Neural progenitor cell (in vitro differentiated cells): ENCODE measurements around the gene NUP214. TPM values are rescaled to one million over a fixed set of nuclear protein-coding genes. Genes with fewer than 3 reads are reported as not detected.

Experiments
- DNase-seq: peaks from one replicate; pipeline ENCODE4 v3.0.0-alpha.2; 2016; ENCODE audit warnings: low spot score
- H2AFZ ChIP-seq: fragments of 200-600 bp; sonication (generic); replicated peaks from 2 replicates; pipeline ENCODE4 v1.6.1; 2016; ENCODE audit warnings: antibody characterized with exemption
- H3F3A ChIP-seq: fragments of 200-600 bp; sonication (generic); 2 replicates; pipeline ENCODE4 v1.6.1; 2016; ENCODE audit warnings: antibody characterized with exemption, low read depth
- H3K27ac ChIP-seq: fragments of 200-600 bp; sonication (generic); 2 replicates; pipeline ENCODE4 v1.5.1; 2016; ENCODE audit warnings: mild to moderate bottlenecking
- H3K27me3 ChIP-seq: fragments of 200-600 bp; sonication (generic); 2 replicates; pipeline ENCODE4 v1.6.1; 2016; ENCODE audit warnings: mild to moderate bottlenecking, moderate library complexity
- H3K36me3 ChIP-seq: fragments of 200-600 bp; sonication (generic); 2 replicates; pipeline ENCODE4 v1.5.1; 2016
- H3K4me1 ChIP-seq: fragments of 200-600 bp; sonication (generic); 2 replicates; pipeline ENCODE4 v1.6.1; 2016; ENCODE audit warnings: mixed run types
- H3K4me2 ChIP-seq: fragments of 200-600 bp; sonication (generic); 2 replicates; pipeline ENCODE4 v1.6.1; 2016
- H3K4me3 ChIP-seq: fragments of 200-600 bp; sonication (generic); 2 replicates; pipeline ENCODE4 v1.5.1; 2016
- H3K79me2 ChIP-seq: fragments of 200-600 bp; sonication (generic); 2 replicates; pipeline ENCODE4 v1.6.1; 2016; ENCODE audit warnings: low read depth
- H3K9ac ChIP-seq: fragments of 200-600 bp; sonication (generic); 2 replicates; pipeline ENCODE4 v1.6.1; 2016
- H3K9me3 ChIP-seq: fragments of 200-600 bp; sonication (generic); 2 replicates; pipeline ENCODE4 v1.5.1; 2016; ENCODE audit warnings: low read depth
- H4K20me1 ChIP-seq: fragments of 200-600 bp; sonication (generic); 2 replicates; pipeline ENCODE4 v1.6.1; 2016; ENCODE audit warnings: low read depth
- H3K27ac Mint-ChIP-seq: 3 replicates; pipeline ENCODE4 v1.8.0; 2021; ENCODE audit warnings: mixed read lengths
- H3K27me3 Mint-ChIP-seq: 2 replicates; pipeline ENCODE4 v1.8.0; 2022; ENCODE audit warnings: low read depth, mild to moderate bottlenecking, inconsistent platforms, moderate library complexity, mixed read lengths; ENCODE audit not compliant: insufficient read depth
- H3K36me3 Mint-ChIP-seq: 3 replicates; pipeline ENCODE4 v1.8.0; 2021; ENCODE audit warnings: mixed read lengths
- H3K4me1 Mint-ChIP-seq: 3 replicates; pipeline ENCODE4 v1.8.0; 2021; ENCODE audit warnings: mixed read lengths
- H3K4me3 Mint-ChIP-seq: 3 replicates; pipeline ENCODE4 v1.8.0; 2021; ENCODE audit warnings: mild to moderate bottlenecking, moderate library complexity, mixed read lengths
- H3K9me3 Mint-ChIP-seq: 3 replicates; pipeline ENCODE4 v1.8.0; 2020; ENCODE audit warnings: mixed read lengths
- CTCF ChIP-seq: fragments of 200-600 bp; sonication (generic); IDR thresholded peaks from 2 replicates; pipeline ENCODE4 v1.5.1; 2017; ENCODE audit warnings: antibody characterized with exemption, mild to moderate bottlenecking
- EZH2 ChIP-seq: fragments of 200-600 bp; sonication (generic); IDR thresholded peaks from 2 replicates; pipeline ENCODE4 v1.6.1; 2017; ENCODE audit warnings: antibody characterized with exemption, mild to moderate bottlenecking, moderate library complexity
- EZH2phosphoT487 ChIP-seq: fragments of 200-600 bp; sonication (generic); IDR thresholded peaks from 2 replicates; pipeline ENCODE4 v1.6.1; 2017; ENCODE audit warnings: antibody characterized with exemption
- total RNA-seq: library from RNA; depleted of rRNA; stranded (reverse); fragments of >200 nt; gene quantifications from 2 replicates; pipeline ENCODE4 v1.2.3, GENCODE V29; 2015; ENCODE audit warnings: low replicate concordance

Gene NUP214
- total RNA-seq, 1 donor from 2014 or later, result 37.6 TPM

- peaks cover 34% of the 10 kb centered on the region for H3K79me2 ChIP-seq
- H3K4me1 ChIP-seq, result peaks cover 21% of the 10 kb centered on the region
- peaks cover 31% of the 10 kb centered on the region for H3F3A ChIP-seq
- peak overlapping the region; percentile 14 for H2AFZ ChIP-seq
- peaks cover 15% of the 10 kb centered on the region for H4K20me1 ChIP-seq
- H3K27ac ChIP-seq, result no peak overlapping the region
- Mint-ChIP-seq H3K36me3 (no peaks in the 10 kb centered on the region), H3K9me3 (no peaks in the 10 kb centered on the region), H3K27me3 (peaks cover 12% of the 10 kb centered on the region), H3K27ac (peak overlapping the region; percentile 93), H3K4me3 (peak overlapping the region; percentile 90), H3K4me1 (peaks cover 28% of the 10 kb centered on the region)
- no peak overlapping the region for H3K9ac ChIP-seq
- DNase-seq, result no peak
- TF ChIP-seq CTCF (no peak), EZH2phosphoT487 (no peak)
- H3K4me2 ChIP-seq, result peak overlapping the region; percentile 47
- H3K36me3 ChIP-seq, result no peaks in the 10 kb centered on the region
- no peaks in the 10 kb centered on the region for H3K27me3 ChIP-seq
- H3K4me3 ChIP-seq, result peak overlapping the region; percentile 79
- H3K9me3 ChIP-seq, result no peaks in the 10 kb centered on the region
Observed at GRCh38 chr9:131095666-131096268, 29.6 kb upstream of the NUP214 start.

GRCh38 chr9:131096269-131097125, 28.9 kb upstream of the NUP214 start, which contains the start of gene AIF1L:
Gene AIF1L (plus strand): TSS chr9:131096531. CDS start chr9:131096630, 99 bp downstream.
- peaks cover 36% of the 10 kb centered on the region for H3K79me2 ChIP-seq
- peak; percentile 51 for TF ChIP-seq CTCF
- TF ChIP-seq EZH2, result peak; percentile 18
- no peak for TF ChIP-seq EZH2phosphoT487
- no peak within 1 kb of the TSS for H3K27ac ChIP-seq
- H3K4me3 ChIP-seq, result peak within 1 kb of the TSS; percentile 79
- H3F3A ChIP-seq, result peaks cover 31% of the 10 kb centered on the region
- H3K4me2 ChIP-seq, result peak within 1 kb of the TSS; percentile 87
- Mint-ChIP-seq H3K4me3 (peak within 1 kb of the TSS; percentile 90), H3K27ac (peak within 1 kb of the TSS; percentile 93), H3K4me1 (peaks cover 28% of the 10 kb centered on the region), H3K27me3 (peaks cover 10% of the 10 kb centered on the region), H3K9me3 (no peaks in the 10 kb centered on the region), H3K36me3 (no peaks in the 10 kb centered on the region)
- H3K9ac ChIP-seq, result peak within 1 kb of the TSS; percentile 52
- H3K27me3 ChIP-seq, result no peaks in the 10 kb centered on the region
- H3K9me3 ChIP-seq, result no peaks in the 10 kb centered on the region
- peaks cover 15% of the 10 kb centered on the region for H4K20me1 ChIP-seq
- H3K36me3 ChIP-seq, result no peaks in the 10 kb centered on the region
- DNase-seq, result peak; percentile 94
- peaks cover 21% of the 10 kb centered on the region for H3K4me1 ChIP-seq
- H2AFZ ChIP-seq, result peak within 1 kb of the TSS; percentile 80

- Mint-ChIP-seq H3K27me3 (peaks cover 10% of the 10 kb centered on the region), H3K9me3 (no peaks in the 10 kb centered on the region), H3K4me1 (peaks cover 25% of the 10 kb centered on the region), H3K36me3 (no peaks in the 10 kb centered on the region), H3K27ac (no peak overlapping the region), H3K4me3 (peak overlapping the region; percentile 85)
- Histone ChIP-seq H2AFZ (peak overlapping the region; percentile 80), H3K27me3 (no peaks in the 10 kb centered on the region), H3K79me2 (peaks cover 39% of the 10 kb centered on the region), H3K36me3 (no peaks in the 10 kb centered on the region), H3K9me3 (no peaks in the 10 kb centered on the region), H3K27ac (no peak overlapping the region), H3K4me1 (peaks cover 21% of the 10 kb centered on the region), H3K4me3 (peak overlapping the region; percentile 79), H4K20me1 (peaks cover 15% of the 10 kb centered on the region), H3K9ac (peak overlapping the region; percentile 52), H3F3A (peaks cover 31% of the 10 kb centered on the region), H3K4me2 (peak overlapping the region; percentile 87)
- TF ChIP-seq EZH2phosphoT487, result no peak
- TF ChIP-seq EZH2, result no peak
- TF ChIP-seq CTCF, result no peak
- DNase-seq, result no peak
Observed at GRCh38 chr9:131097126-131097947, 28.0 kb upstream of the NUP214 start.
